Panc1 (cell line): ENCODE results near the gene FAT1.

Experiments
- CTCF ChIP-seq: fragments of 450-650 bp; IDR thresholded peaks from 2 replicates; pipeline ENCODE4 v1.5.1; 2017; ENCODE audit warnings: mild to moderate bottlenecking
- POLR2AphosphoS5 ChIP-seq: IDR thresholded peaks from 2 replicates; pipeline ENCODE4 v1.6.1; 2012; ENCODE audit warnings: mild to moderate bottlenecking, low read depth, low read length, moderate library complexity
- REST ChIP-seq, 2 experiments: IDR thresholded peaks; 2 replicates each; pipeline ENCODE4 v1.6.1; 2011 to 2012; ENCODE audit warnings: low read depth in 2 of 2, control low read depth in 1 of 2, low read length in 1 of 2, mild to moderate bottlenecking in 1 of 2, moderate library complexity in 1 of 2; ENCODE audit not compliant: insufficient read depth in 1 of 2
- SIN3A ChIP-seq: IDR thresholded peaks from 2 replicates; pipeline ENCODE4 v1.6.1; 2012; ENCODE audit warnings: low read depth, mild to moderate bottlenecking, low read length, moderate library complexity, borderline replicate concordance; ENCODE audit not compliant: insufficient read depth
- TCF7L2 ChIP-seq: IDR thresholded peaks from 2 replicates; pipeline ENCODE4 v1.6.1; 2011; ENCODE audit warnings: mild to moderate bottlenecking, low read depth, low read length, inconsistent platforms

- TF ChIP-seq CTCF (no peak), POLR2AphosphoS5 (no peak), SIN3A (no peak), REST (IDR thresholded peaks at IDR 0.05; ENCODE audit: insufficient read depth in 1 of 2, low read depth in 2 of 2, low read length in 1 of 2) (no peak), TCF7L2 (no peak)
Observed at GRCh38 chr4:186760576-186760975, 36.9 kb upstream of the FAT1 start.
